Osteoblast (primary cell): ENCODE measurements around the gene NTM. TPM values are rescaled to one million over a fixed set of nuclear protein-coding genes. Genes with fewer than 3 reads are reported as not detected.

Source experiments
- DNase-seq: peaks from one replicate; pipeline ENCODE4 v3.0.0; 2011; ENCODE audit warnings: low spot score, mixed read lengths; ENCODE audit not compliant: insufficient read length; ENCODE audit errors: missing footprints
- H2AFZ ChIP-seq: 2 replicates; pipeline ENCODE4 v1.6.0; 2011; ENCODE audit warnings: mild to moderate bottlenecking, low read length
- H3K27ac ChIP-seq: 2 replicates; pipeline ENCODE4 v1.5.1; 2011; ENCODE audit warnings: mild to moderate bottlenecking, low read depth, low read length, moderate library complexity
- H3K27me3 ChIP-seq: 2 replicates; pipeline ENCODE4 v1.6.0; 2012; ENCODE audit warnings: mild to moderate bottlenecking, control low read depth, inconsistent platforms, low read length, moderate library complexity; ENCODE audit not compliant: insufficient read depth
- H3K36me3 ChIP-seq: 2 replicates; pipeline ENCODE4 v1.5.1; 2011; ENCODE audit warnings: mild to moderate bottlenecking, low read length, control low read depth, moderate library complexity; ENCODE audit not compliant: insufficient read depth
- H3K4me1 ChIP-seq: 2 replicates; pipeline ENCODE4 v1.5.1; 2011; ENCODE audit warnings: mild to moderate bottlenecking, low read length, control low read depth, moderate library complexity; ENCODE audit not compliant: insufficient read depth
- H3K4me2 ChIP-seq: 2 replicates; pipeline ENCODE4 v1.6.0; 2011; ENCODE audit warnings: mild to moderate bottlenecking, low read length; ENCODE audit not compliant: insufficient read depth
- H3K4me3 ChIP-seq: fragments of 200-600 bp; sonication (generic); 3 replicates; pipeline ENCODE4 v1.5.1; 2012; ENCODE audit warnings: mild to moderate bottlenecking, low read length, inconsistent platforms; ENCODE audit not compliant: insufficient read depth
- H3K79me2 ChIP-seq: 2 replicates; pipeline ENCODE4 v1.6.0; 2012; ENCODE audit warnings: mild to moderate bottlenecking, low read length, control low read depth, inconsistent platforms; ENCODE audit not compliant: insufficient read depth
- H3K9me3 ChIP-seq: 2 replicates; pipeline ENCODE4 v1.5.1; 2011; ENCODE audit warnings: low read depth, low read length, control low read depth
- H4K20me1 ChIP-seq: 2 replicates; pipeline ENCODE4 v1.6.0; 2012; ENCODE audit warnings: mild to moderate bottlenecking, low read length, control low read depth; ENCODE audit not compliant: insufficient read depth
- CTCF ChIP-seq: IDR thresholded peaks from 2 replicates; pipeline ENCODE4 v1.5.1; 2011; ENCODE audit warnings: mild to moderate bottlenecking, low read depth, low read length, moderate library complexity; ENCODE audit errors: extremely low read depth
- total RNA-seq: library from RNA; depleted of rRNA; stranded (reverse); fragments of >200 nt; gene quantifications from 2 replicates; pipeline ENCODE4 v1.2.3, GENCODE V29; 2012

The NTM gene
- total RNA-seq, 1 donor, result 48.1 TPM

- Histone ChIP-seq H3K27ac (no peak overlapping the region), H3K36me3 (no peaks in the 10 kb centered on the region), H4K20me1 (no peaks in the 10 kb centered on the region), H3K27me3 (no peaks in the 10 kb centered on the region), H2AFZ (no peak overlapping the region), H3K4me1 (peaks cover 23% of the 10 kb centered on the region), H3K4me3 (no peak overlapping the region), H3K79me2 (no peaks in the 10 kb centered on the region), H3K4me2 (no peak overlapping the region), H3K9me3 (no peaks in the 10 kb centered on the region)
- TF ChIP-seq CTCF, result no peak
- DNase-seq, result no peak
Measured at GRCh38 chr11:131884461-131885073, 514.2 kb downstream of the NTM start.

GRCh38 chr11:131885431-131885830 is 515.0 kb downstream of the NTM start:
- no peaks in the 10 kb centered on the region for H3K27me3 ChIP-seq
- no peak for TF ChIP-seq CTCF

DNA sequence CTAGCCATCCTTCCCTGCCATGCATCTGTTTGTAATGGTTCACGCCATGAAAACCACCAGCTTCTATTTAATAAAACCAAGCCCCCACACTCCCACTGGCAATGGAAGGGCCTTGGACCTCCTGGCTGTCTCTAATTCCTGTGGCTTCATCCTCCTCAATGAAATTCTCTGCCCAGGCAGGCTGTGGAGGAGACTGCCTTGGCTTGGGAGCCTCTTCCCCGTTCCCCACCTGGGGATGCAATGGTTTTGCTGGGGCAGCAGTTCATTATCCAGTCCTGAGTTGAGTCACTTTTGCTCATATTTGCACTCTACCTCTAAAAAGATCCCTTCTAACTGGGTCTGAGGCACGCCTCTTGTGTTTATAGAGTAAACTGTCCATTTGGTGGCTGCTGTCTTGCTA is 515.8 kb downstream of the NTM start:
- Histone ChIP-seq H3K27ac (no peak overlapping the region), H2AFZ (no peak overlapping the region), H3K4me3 (no peak overlapping the region), H3K4me2 (no peak overlapping the region), H3K79me2 (no peaks in the 10 kb centered on the region), H4K20me1 (no peaks in the 10 kb centered on the region), H3K9me3 (no peaks in the 10 kb centered on the region), H3K27me3 (no peaks in the 10 kb centered on the region), H3K36me3 (no peaks in the 10 kb centered on the region), H3K4me1 (peaks cover 31% of the 10 kb centered on the region)
- TF ChIP-seq CTCF, result no peak
- no peak for DNase-seq

More at GRCh38 chr11:131885431-131885830, 515.0 kb downstream of the NTM start:
- Histone ChIP-seq H3K27ac (no peak overlapping the region), H3K4me1 (peaks cover 31% of the 10 kb centered on the region), H4K20me1 (no peaks in the 10 kb centered on the region), H3K4me2 (no peak overlapping the region), H3K79me2 (no peaks in the 10 kb centered on the region), H3K4me3 (no peak overlapping the region), H2AFZ (no peak overlapping the region), H3K36me3 (no peaks in the 10 kb centered on the region), H3K9me3 (no peaks in the 10 kb centered on the region)
- DNase-seq, result no peak

DNA sequence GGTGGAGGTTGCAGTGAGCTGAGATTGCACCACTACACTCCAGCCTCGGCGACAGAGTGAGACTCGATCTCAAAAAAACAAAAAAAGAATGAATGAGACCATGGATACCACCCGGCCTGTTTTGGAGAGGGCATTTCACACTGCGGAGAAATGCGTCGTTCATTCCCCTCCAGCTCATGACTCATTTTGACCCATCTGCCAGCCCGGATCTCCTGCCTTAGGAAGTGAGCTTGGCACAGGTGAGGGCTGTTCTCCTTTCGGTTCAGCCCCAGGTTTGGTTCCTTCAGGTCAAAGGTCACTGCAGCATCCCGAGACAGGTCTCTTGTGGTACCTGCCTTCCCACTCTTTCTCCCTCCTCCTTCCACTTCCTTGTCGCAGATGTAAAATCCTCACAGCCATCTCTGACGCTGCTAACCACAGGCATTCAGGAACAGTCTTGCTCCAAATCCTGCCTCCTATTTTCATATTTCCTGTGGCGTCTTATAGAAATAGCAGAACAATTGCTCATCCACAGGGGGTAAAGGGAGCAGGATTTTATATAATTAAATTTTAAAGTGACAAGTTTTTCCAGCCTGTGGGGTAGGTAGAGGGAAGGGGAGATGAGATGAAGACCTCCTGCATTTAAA is 517.9 kb downstream of the NTM start:
- H3K27me3 ChIP-seq, result no peaks in the 10 kb centered on the region
- H3K79me2 ChIP-seq, result no peaks in the 10 kb centered on the region
- H3K27ac ChIP-seq, result peak overlapping the region; percentile 92
- peaks cover 31% of the 10 kb centered on the region for H3K4me1 ChIP-seq
- peak overlapping the region; percentile 62 for H3K4me2 ChIP-seq
- H2AFZ ChIP-seq, result peak overlapping the region; percentile 69
- H3K9me3 ChIP-seq, result no peaks in the 10 kb centered on the region
- peak overlapping the region; percentile 37 for H3K4me3 ChIP-seq
- H4K20me1 ChIP-seq, result no peaks in the 10 kb centered on the region
- TF ChIP-seq CTCF, result no peak
- peak; percentile 79 for DNase-seq
- no peaks in the 10 kb centered on the region for H3K36me3 ChIP-seq
